GM12874 (cell line): ENCODE results near the gene TPP1.

Source experiments
- TF ChIP-seq, protein P1 (sequence below): IDR thresholded peaks from 2 replicates; pipeline ENCODE4 v1.5.1; 2011; ENCODE audit warnings: low read depth, mild to moderate bottlenecking, control low read depth, low read length, moderate library complexity; ENCODE audit not compliant: insufficient read depth

The TPP1 gene

DNA sequence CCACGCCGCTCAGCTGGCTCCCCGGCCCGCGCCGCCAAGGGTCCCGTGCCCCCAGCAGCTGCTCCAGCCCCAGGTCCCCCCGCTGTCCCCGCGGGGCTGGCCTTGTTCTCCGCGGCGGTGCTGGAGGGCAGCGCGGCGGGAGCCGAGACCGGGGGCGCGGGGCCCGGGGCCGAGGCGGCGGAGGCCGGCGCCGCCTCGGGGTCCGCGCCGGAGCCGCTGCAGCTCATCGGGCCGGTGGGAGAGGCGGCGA, 7.3 kb downstream of the TPP1 start:
- TF ChIP-seq, protein P1, sequence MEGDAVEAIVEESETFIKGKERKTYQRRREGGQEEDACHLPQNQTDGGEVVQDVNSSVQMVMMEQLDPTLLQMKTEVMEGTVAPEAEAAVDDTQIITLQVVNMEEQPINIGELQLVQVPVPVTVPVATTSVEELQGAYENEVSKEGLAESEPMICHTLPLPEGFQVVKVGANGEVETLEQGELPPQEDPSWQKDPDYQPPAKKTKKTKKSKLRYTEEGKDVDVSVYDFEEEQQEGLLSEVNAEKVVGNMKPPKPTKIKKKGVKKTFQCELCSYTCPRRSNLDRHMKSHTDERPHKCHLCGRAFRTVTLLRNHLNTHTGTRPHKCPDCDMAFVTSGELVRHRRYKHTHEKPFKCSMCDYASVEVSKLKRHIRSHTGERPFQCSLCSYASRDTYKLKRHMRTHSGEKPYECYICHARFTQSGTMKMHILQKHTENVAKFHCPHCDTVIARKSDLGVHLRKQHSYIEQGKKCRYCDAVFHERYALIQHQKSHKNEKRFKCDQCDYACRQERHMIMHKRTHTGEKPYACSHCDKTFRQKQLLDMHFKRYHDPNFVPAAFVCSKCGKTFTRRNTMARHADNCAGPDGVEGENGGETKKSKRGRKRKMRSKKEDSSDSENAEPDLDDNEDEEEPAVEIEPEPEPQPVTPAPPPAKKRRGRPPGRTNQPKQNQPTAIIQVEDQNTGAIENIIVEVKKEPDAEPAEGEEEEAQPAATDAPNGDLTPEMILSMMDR, result no peak

DNA sequence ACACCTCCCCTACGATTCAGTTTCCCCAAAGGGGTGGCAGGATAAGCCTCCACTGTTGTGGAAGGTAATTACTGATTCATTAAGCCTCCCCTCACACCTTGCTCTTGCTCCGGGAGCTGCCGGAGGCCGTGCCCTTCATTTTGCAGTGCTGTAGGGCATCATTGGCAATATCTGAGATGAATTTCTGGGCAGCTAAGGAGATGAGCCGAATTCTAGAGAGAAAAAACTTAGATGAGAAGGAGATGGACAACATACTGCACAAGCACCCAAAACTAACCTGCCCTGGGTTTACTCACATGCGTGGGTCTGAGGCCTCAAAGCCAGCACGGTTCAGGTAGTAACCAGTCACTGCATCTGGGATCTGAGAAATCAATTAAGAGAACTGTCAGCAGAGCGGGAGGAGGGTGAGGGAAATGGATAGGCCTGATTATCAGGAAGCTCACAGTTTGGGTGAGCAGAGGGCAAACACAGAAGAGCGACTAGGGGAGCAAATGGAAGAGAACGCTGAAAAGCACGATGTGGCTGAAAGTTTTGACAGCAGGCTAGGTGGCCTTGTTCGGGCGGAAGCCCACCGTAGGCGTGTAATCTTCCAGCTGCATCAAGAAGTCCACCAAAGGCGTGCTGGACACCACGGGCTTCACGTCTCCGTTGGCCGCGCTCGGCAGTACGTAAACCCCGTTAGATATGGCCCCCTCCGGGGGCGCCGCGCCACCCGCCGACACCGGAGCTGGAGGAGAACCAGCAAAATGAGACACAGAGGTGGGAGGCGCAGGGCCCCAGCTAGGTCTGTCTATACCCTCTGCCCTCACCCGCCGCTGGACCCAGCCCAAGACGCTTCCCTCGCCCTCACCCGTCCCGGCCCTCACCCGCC, 7.9 kb downstream of the TPP1 start:
- TF ChIP-seq, protein P1, result no peak

DNA sequence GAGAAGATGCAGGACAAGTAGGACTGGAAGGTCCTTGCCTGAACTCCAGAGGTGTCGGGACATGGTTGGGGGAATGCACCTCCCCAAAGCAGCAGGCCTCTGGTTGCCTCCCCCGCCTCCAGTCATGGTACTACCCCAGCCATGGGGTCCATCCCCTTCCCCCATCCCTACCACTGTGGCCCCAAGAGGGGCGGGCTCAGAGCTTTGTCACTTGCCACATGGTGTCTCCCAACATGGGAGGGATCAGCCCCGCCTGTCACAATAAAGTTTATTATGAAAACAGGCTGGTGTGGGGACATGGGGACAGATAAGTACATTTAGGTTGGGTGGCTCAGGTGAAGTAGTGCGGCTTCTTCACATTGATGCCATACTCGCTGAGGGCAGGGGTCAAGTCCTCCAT, 8.6 kb downstream of the TPP1 start:
- TF ChIP-seq, protein P1, result no peak

DNA sequence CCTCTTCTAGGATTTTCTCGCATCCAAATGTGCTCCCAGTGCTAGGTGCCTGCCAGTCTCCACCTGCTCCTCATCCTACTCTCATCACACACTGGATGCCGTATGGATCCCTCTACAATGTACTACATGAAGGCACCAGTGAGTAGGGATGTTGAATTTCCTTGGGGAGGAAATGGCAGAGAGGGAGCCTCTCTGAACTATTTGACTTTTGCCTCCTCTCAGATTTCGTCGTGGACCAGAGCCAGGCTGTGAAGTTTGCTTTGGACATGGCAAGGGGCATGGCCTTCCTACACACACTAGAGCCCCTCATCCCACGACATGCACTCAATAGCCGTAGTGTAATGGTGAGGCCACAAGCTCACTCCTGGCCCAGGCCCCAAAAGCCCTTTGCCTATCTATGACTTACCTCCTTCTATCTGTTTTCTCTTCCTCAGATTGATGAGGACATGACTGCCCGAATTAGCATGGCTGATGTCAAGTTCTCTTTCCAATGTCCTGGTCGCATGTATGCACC, 9.7 kb downstream of the TPP1 start:
- TF ChIP-seq, protein P1, result no peak

DNA sequence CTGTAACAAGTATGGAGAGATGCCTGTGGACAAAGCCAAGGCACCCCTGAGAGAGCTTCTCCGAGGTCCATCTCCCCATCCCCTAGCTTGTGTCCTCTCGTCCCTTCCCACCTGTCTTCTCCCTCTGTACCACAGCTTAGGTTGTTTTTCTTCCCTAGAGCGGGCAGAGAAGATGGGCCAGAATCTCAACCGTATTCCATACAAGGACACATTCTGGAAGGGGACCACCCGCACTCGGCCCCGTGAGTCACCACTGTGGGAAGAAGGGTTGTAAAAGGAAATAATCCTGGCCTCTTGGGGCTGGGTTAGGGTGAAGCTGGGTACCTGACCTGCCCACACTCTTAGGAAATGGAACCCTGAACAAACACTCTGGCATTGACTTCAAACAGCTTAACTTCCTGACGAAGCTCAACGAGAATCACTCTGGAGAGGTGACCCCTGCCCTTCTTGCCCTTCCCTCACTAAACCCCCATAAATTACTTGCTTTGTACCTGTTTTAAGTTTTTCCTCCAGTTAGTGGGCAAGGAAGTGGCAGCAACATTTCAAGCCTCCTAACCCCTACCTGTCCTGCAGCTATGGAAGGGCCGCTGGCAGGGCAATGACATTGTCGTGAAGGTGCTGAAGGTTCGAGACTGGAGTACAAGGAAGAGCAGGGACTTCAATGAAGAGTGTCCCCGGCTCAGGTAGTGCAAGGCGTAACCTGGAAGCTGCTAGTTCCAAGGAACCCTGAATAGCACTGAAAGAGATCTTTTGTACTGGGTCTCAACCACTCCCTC, 10.3 kb downstream of the TPP1 start:
- TF ChIP-seq, protein P1, result no peak

DNA sequence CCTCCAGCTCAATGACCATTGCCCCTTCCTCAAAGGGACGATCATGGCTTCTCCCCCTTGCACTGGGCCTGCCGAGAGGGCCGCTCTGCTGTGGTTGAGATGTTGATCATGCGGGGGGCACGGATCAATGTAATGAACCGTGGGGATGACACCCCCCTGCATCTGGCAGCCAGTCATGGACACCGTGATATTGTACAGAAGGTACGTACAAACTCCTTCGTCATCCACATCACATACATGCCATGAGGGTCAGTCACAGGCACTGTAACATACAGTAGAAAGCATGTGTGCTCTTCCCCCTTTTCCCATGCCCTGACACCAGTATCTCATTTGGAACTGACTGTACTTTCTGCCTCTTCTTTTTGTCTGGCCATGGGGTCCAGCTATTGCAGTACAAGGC, 11.2 kb downstream of the TPP1 start:
- TF ChIP-seq, protein P1, result no peak

DNA sequence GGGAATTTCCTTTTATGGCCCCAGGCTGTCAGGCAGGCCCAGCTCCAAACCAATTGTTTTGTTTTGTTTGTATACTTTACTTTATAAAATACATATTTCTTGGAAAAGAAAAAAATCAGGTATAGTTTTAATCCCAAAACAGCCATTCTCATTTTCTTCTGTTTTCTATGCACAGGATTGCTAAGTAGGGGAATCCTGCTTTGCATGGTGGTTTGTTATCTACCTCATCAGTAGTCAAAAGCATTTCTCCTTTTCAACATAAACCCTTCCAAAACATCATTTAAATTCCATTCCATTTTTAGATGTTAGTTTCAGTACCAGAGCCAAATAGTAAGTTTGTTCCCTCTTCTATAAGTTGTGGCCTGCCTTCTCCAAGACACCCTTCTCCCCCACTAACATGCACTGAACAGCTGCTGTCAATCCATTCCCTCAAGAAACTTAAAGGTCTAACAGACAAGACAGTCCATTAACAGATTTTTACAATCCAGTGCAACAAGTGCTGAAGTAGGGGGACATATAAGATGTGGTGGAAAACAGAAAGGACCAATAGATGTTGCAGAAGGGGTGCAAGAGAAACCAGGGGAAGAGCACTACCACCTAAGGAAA, 11.9 kb downstream of the TPP1 start:
- TF ChIP-seq, protein P1, result no peak
